A549 (cell line): Measurements from ENCODE around the gene SCN2B. TPM values are rescaled to one million over a fixed set of nuclear protein-coding genes. Genes with fewer than 3 reads are reported as not detected.

Experiments
- ATAC-seq, 2 experiments: fragments of 200-7000 bp in 1 of 2; fragments of >200 bp in 1 of 2; cut with Nextera tagmentation in 1 of 2; cut with Tn5 transposase in 1 of 2; 3 replicates each; pipeline versions ENCODE4 v1.8.0 to v1.9.1; 2018 to 2020; ENCODE audit warnings: mild to moderate bottlenecking in 1 of 2, moderate library complexity in 1 of 2
- CTCF ChIA-PET: fragments of 300-600 bp; sonication (Branson Sonifier 250); formaldehyde crosslinking; extraction: SDS; loops from one replicate; lab custom pipeline; 2021; ENCODE audit warnings: antibody characterized with exemption, inconsistent platforms; lab: Yijun Ruan, JAX
- POLR2A ChIA-PET: fragments of 350-600 bp; formaldehyde crosslinking; extraction: SDS; loops from one replicate; lab custom pipeline; 2021; ENCODE audit warnings: antibody characterized with exemption, inconsistent platforms; lab: Yijun Ruan, JAX
- DNase-seq, 2 experiments: peaks; one replicate each; pipeline versions ENCODE4 v3.0.0 to v3.0.0-alpha.2; 2011 to 2016; ENCODE audit warnings: low read depth in 1 of 2, low spot score in 1 of 2
- FAIRE-seq: peaks from 2 replicates; lab custom pipeline; 2011; peaks lifted over from hg19 to GRCh38; lab: Jason Lieb, UNC
- H3K27ac ChIP-seq, 2 experiments: fragments of >200 bp; sonication (Bioruptor Twin); formaldehyde crosslinking; 3 replicates each; pipeline ENCODE4 v1.5.1; 2016 to 2017
- H3K4me1 ChIP-seq: fragments of >200 bp; sonication (Bioruptor Twin); formaldehyde crosslinking; 3 replicates; pipeline ENCODE4 v1.6.1; 2016
- H3K4me2 ChIP-seq: fragments of >200 bp; sonication (Bioruptor Twin); formaldehyde crosslinking; 3 replicates; pipeline ENCODE4 v1.6.1; 2016
- H3K4me3 ChIP-seq: fragments of >200 bp; sonication (Bioruptor Twin); formaldehyde crosslinking; 3 replicates; pipeline ENCODE4 v1.5.1; 2016
- H3K9me3 ChIP-seq: fragments of >200 bp; sonication (Bioruptor Twin); formaldehyde crosslinking; 3 replicates; pipeline ENCODE4 v1.6.1; 2016
- ATOH8 ChIP-seq: fragments of 250-450 bp; sonication (Bioruptor Pico); IDR thresholded peaks from 2 replicates; pipeline ENCODE4 v1.5.0; 2020; ENCODE audit warnings: low read depth, mild to moderate bottlenecking, moderate library complexity
- BHLHE40 ChIP-seq: IDR thresholded peaks from 2 replicates; pipeline ENCODE4 v1.6.1; 2012; ENCODE audit warnings: low read depth, low read length, inconsistent platforms
- CBX8 ChIP-seq: fragments of 200-600 bp; sonication (generic); IDR thresholded peaks from 2 replicates; pipeline ENCODE4 v1.6.1; 2016
- CEBPB ChIP-seq, 2 experiments: fragments of >200 bp in 1 of 2; sonication (Bioruptor Twin) in 1 of 2; formaldehyde crosslinking in 1 of 2; IDR thresholded peaks; 2 replicates each; pipeline ENCODE4 v1.6.1; 2012 to 2016
- CHD4 ChIP-seq: fragments of 200-600 bp; sonication (generic); IDR thresholded peaks from 2 replicates; pipeline ENCODE4 v1.6.1; 2016; ENCODE audit warnings: antibody characterized with exemption, mild to moderate bottlenecking, borderline replicate concordance
- EHMT2 ChIP-seq: fragments of 200-600 bp; sonication (generic); IDR thresholded peaks from 2 replicates; pipeline ENCODE4 v1.6.1; 2016; ENCODE audit warnings: antibody characterized with exemption, low read depth, mild to moderate bottlenecking, moderate library complexity
- ESRRA ChIP-seq: fragments of 150-350 bp; IDR thresholded peaks from 2 replicates; pipeline ENCODE4 v1.6.1; 2014; ENCODE audit warnings: mild to moderate bottlenecking, low read length, borderline replicate concordance
- HDAC2 ChIP-seq: fragments of 200-600 bp; sonication (generic); IDR thresholded peaks from 2 replicates; pipeline ENCODE4 v1.6.1; 2016
- HMGXB4 ChIP-seq: fragments of 250-450 bp; sonication (Bioruptor Pico); IDR thresholded peaks from 2 replicates; pipeline ENCODE4 v1.5.0; 2021; ENCODE audit warnings: mild to moderate bottlenecking, moderate library complexity, borderline replicate concordance
- HOXB5 ChIP-seq: fragments of 250-450 bp; sonication (Bioruptor Pico); IDR thresholded peaks from 2 replicates; pipeline ENCODE4 v1.5.0; 2020; ENCODE audit warnings: mild to moderate bottlenecking, moderate library complexity
- JUNB ChIP-seq: fragments of >200 bp; sonication (Bioruptor Twin); formaldehyde crosslinking; IDR thresholded peaks from 2 replicates; pipeline ENCODE4 v1.6.1; 2016
- KDM5A ChIP-seq: fragments of 200-600 bp; sonication (generic); IDR thresholded peaks from 2 replicates; pipeline ENCODE4 v1.6.1; 2016; ENCODE audit warnings: antibody characterized with exemption, mild to moderate bottlenecking
- MYC ChIP-seq: IDR thresholded peaks from 2 replicates; pipeline ENCODE4 v1.6.1; 2012; ENCODE audit warnings: mild to moderate bottlenecking, inconsistent platforms, low read length, improper control_type of control experiment, borderline replicate concordance
- NFE2L2 ChIP-seq: fragments of 150-350 bp; conservative IDR thresholded peaks from 2 replicates; pipeline ENCODE4 v1.6.1; 2014; ENCODE audit warnings: low read length
- NPAS2 ChIP-seq: fragments of 250-450 bp; sonication (Bioruptor Pico); IDR thresholded peaks from 2 replicates; pipeline ENCODE4 v1.8.0; 2022; ENCODE audit warnings: mild to moderate bottlenecking, moderate library complexity, borderline replicate concordance
- NR3C1 ChIP-seq: fragments of >200 bp; sonication (Bioruptor Twin); formaldehyde crosslinking; IDR thresholded peaks from 3 replicates; pipeline ENCODE4 v1.6.1; 2017
- REST ChIP-seq: fragments of 200-600 bp; sonication (generic); IDR thresholded peaks from 2 replicates; pipeline ENCODE4 v1.6.1; 2016; ENCODE audit warnings: antibody characterized with exemption, mild to moderate bottlenecking, moderate library complexity
- SREBF2 ChIP-seq: fragments of 450-650 bp; IDR thresholded peaks from 2 replicates; pipeline ENCODE4 v1.6.1; 2014; ENCODE audit warnings: mild to moderate bottlenecking, moderate library complexity
- USF2 ChIP-seq: fragments of 450-650 bp; IDR thresholded peaks from 2 replicates; pipeline ENCODE4 v1.6.1; 2014; ENCODE audit warnings: antibody characterized with exemption
- ZSCAN20 ChIP-seq: fragments of 250-450 bp; sonication (Bioruptor Pico); IDR thresholded peaks from 2 replicates; pipeline ENCODE4 v1.8.0; 2022; ENCODE audit warnings: mild to moderate bottlenecking, moderate library complexity
- WGBS: methylation state at CpG from one replicate; pipeline ENCODE4 v1.1.6; 2017; ENCODE audit errors: missing lambda C conversion rate; 5-methylcytosine and 5-hydroxymethylcytosine counted together
- polyA plus RNA-seq, 4 experiments: library from polyadenylated mRNA; depleted of rRNA in 3 of 4; stranded (reverse); fragments of >200 nt; fragmentation: RNase III in 1 of 4; extraction: RNeasy Plus Mini Kit Qiagen cat#74134 plus additional on column Dnase treatment in 1 of 4; gene quantifications; 2 replicates in 3 of 4; 3 replicates in 1 of 4; pipeline ENCODE4 v1.2.3, GENCODE V29; 2011 to 2017

The SCN2B gene
- polyA plus RNA-seq, 2 of the 4 experiments (the other 2 are of a cell fraction) = not detected

DNA sequence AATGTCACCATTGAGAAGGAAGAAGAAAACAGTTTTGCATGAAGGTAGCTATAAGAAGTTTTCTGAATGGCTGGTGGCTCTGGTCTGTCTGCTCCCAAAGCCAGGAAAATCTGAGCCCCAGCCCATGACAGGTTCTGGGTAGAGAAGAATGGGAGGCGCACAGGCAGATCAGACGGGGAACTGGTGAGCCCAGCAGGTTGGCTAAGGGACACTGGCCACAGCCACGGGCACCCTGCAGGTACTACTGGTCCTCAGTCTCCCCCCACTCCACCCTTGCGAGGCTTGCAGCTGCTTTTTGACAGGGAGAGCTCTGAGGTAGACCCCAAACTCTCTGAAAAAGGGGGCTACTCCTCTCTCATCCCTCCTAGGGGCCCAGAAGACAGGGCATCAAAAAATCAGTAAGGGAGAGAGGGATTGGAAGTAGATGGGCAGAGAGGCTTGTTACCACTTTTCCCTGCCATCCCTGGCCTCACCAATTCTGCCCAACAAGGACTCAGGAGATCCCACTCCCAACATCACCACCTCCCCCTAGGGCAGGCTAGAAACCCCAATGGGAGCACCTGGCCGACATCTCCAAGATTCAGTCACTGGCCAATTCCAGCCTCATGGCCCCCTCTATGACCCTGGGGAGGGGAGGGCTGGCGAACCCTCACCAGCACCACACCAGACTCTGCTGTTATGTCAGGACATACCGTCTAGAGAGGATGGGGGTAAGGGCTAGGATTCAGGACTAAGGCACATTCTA is 41.2 kb downstream of the SCN2B start:
- CTCF ChIA-PET = interaction anchor here (1.1 to 2.6 kb wide), 2 partner anchors 9 to 36 kb away, joined by 3 to 15 read pairs; no protein-coding TSS in a partner anchor

GRCh38 chr11:118133816-118134215 is 42.6 kb downstream of the SCN2B start:
- Histone ChIP-seq H3K9me3 (no peaks in the 10 kb centered on the region), H3K4me1 (no peaks in the 10 kb centered on the region), H3K4me2 (no peak overlapping the region), H3K27ac (no peak overlapping the region), H3K4me3 (no peak overlapping the region)
- ChIA-PET CTCF (interaction anchor here (0.6 to 2.6 kb wide), 3 partner anchors 11 to 57 kb away, joined by 3 to 15 read pairs (median 3); no protein-coding TSS in a partner anchor), POLR2A (no interaction called here)
- FAIRE-seq = no peak
- WGBS = 70% methylated on average over 10 of the region's 10 CpGs
- no peak for DNase-seq
- TF ChIP-seq USF2 (no peak), HDAC2 (no peak), CEBPB (IDR thresholded peaks at IDR 0.05) (no peak), NFE2L2 (no peak), SREBF2 (no peak), ESRRA (no peak), CHD4 (no peak), NPAS2 (CRISPR knock-in tag) (no peak), HOXB5 (CRISPR knock-in tag) (no peak), KDM5A (no peak), EHMT2 (no peak), NR3C1 (no peak), ATOH8 (CRISPR knock-in tag) (no peak), ZSCAN20 (CRISPR knock-in tag) (no peak), JUNB (no peak), REST (no peak), CBX8 (no peak), BHLHE40 (no peak), HMGXB4 (CRISPR knock-in tag) (no peak)
- ATAC-seq = no peak

More for the DNA sequence above, 41.2 kb downstream of the SCN2B start:
- H3K4me1 ChIP-seq = no peaks in the 10 kb centered on the region
- 31% methylated on average over 4 of the region's 7 CpGs for WGBS
- no peak overlapping the region for H3K4me3 ChIP-seq
- DNase-seq = no peak
- H3K27ac ChIP-seq = no peak overlapping the region
- POLR2A ChIA-PET = no interaction called here
- ATAC-seq = no peak
- TF ChIP-seq MYC (no peak), ZSCAN20 (CRISPR knock-in tag) (no peak)
- H3K9me3 ChIP-seq = no peaks in the 10 kb centered on the region
- no peak overlapping the region for H3K4me2 ChIP-seq
- no peak for FAIRE-seq
